HCT116 (cell line): ENCODE data around the gene CNTN5. TPM values are rescaled to one million over a fixed set of nuclear protein-coding genes. Genes with fewer than 3 reads are reported as not detected.
A peak's percentile ranks its signal among the peaks of the same experiment; 100 is the strongest.

ENCODE experiments used
- ATAC-seq: fragments of 200-7000 bp; cut with Tn5 transposase; 2 replicates; pipeline ENCODE4 v1.9.1; 2020; ENCODE audit warnings: mild to moderate bottlenecking, moderate library complexity
- BruUV-seq: library from RNA; stranded (reverse); fragments of 400-500 nt; replicated peaks from 2 replicates; lab custom pipeline; 2021; lab: Mats Ljungman, UMichigan
- CTCF ChIA-PET: fragments of 300-600 bp; sonication (Branson Sonifier 250); formaldehyde crosslinking; loops from one replicate; lab custom pipeline; 2021; ENCODE audit warnings: antibody characterized with exemption; lab: Charles Lee
- POLR2A ChIA-PET: fragments of 300-600, 350-600 bp; sonication (Branson Sonifier 250); formaldehyde crosslinking; loops from one replicate; lab custom pipeline; 2021; ENCODE audit warnings: antibody characterized with exemption; lab: Charles Lee
- RAD21 ChIA-PET, 2 experiments: fragments of 300-600 bp; sonication (Branson Sonifier 250); formaldehyde crosslinking; loops; one replicate each; lab custom pipeline; 2023; ENCODE audit warnings: low total read pairs in 2 of 2; ENCODE audit not compliant: uncharacterized antibody in 2 of 2, unreplicated experiment in 2 of 2, low non-redundant PET in 1 of 2; lab: Charles Lee
- DNase-seq: peaks from one replicate; pipeline ENCODE4 v3.0.0-alpha.2; 2010; ENCODE audit warnings: low read depth, low spot score
- H2AFZ ChIP-seq: fragments of 200-600 bp; shearing (Covaris generic), sonication (generic); 2 replicates; pipeline ENCODE4 v1.6.1; 2017; ENCODE audit warnings: low read depth, mixed run types, mixed read lengths, antibody characterized with exemption, low read length; ENCODE audit not compliant: poor library complexity, severe bottlenecking
- H3K27ac ChIP-seq: 2 replicates; pipeline ENCODE4 v1.5.1; 2012; ENCODE audit warnings: low read depth, low read length
- H3K27me3 ChIP-seq: fragments of 200-600 bp; sonication (generic); 2 replicates; pipeline ENCODE4 v1.6.1; 2016; ENCODE audit warnings: mixed run types, low read length, mixed read lengths; ENCODE audit not compliant: insufficient read depth
- H3K36me3 ChIP-seq, 2 experiments: fragments of 200-500 bp in 1 of 2; fragments of 200-600 bp in 1 of 2; sonication (Bioruptor generic) in 1 of 2; sonication (generic) in 1 of 2; 2 replicates each; pipeline versions ENCODE4 v1.5.1 to v1.6.1; 2014 to 2016; ENCODE audit warnings: low read length in 2 of 2, inconsistent platforms in 1 of 2, mixed read lengths in 1 of 2, mixed run types in 1 of 2; ENCODE audit not compliant: insufficient read depth in 2 of 2, control insufficient read depth in 1 of 2
- H3K4me1 ChIP-seq, 2 experiments: fragments of 200-600 bp in 1 of 2; sonication (generic) in 1 of 2; 2 replicates each; pipeline versions ENCODE4 v1.5.1 to v1.6.1; 2012 to 2017; ENCODE audit warnings: low read length in 2 of 2, inconsistent platforms in 1 of 2, mild to moderate bottlenecking in 1 of 2, mixed read lengths in 1 of 2, mixed run types in 1 of 2, moderate library complexity in 1 of 2; ENCODE audit not compliant: insufficient read depth in 2 of 2, control insufficient read depth in 1 of 2
- H3K4me2 ChIP-seq: fragments of 200-600 bp; sonication (generic); 2 replicates; pipeline ENCODE4 v1.6.1; 2017; ENCODE audit warnings: mixed run types, low read length, mixed read lengths
- H3K4me3 ChIP-seq, 2 experiments: fragments of 200-600 bp in 1 of 2; sonication (generic) in 1 of 2; replicated peaks in 1 of 2; 2 replicates each; pipeline ENCODE4 v1.5.1; 2011 to 2016; ENCODE audit warnings: low read length in 2 of 2, control low read depth in 1 of 2, low read depth in 1 of 2, mild to moderate bottlenecking in 1 of 2, mixed read lengths in 1 of 2, mixed run types in 1 of 2
- H3K79me2 ChIP-seq: fragments of 200-600 bp; sonication (generic); 2 replicates; pipeline ENCODE4 v1.6.1; 2017; ENCODE audit warnings: mild to moderate bottlenecking, mixed run types, low read length, moderate library complexity, mixed read lengths; ENCODE audit not compliant: insufficient read depth
- H3K9ac ChIP-seq: fragments of 200-600 bp; sonication (generic); 2 replicates; pipeline ENCODE4 v1.6.1; 2016; ENCODE audit warnings: low read length, mixed read lengths
- H3K9me2 ChIP-seq: fragments of 200-600 bp; sonication (generic), shearing (Covaris generic); 2 replicates; pipeline ENCODE4 v1.6.1; 2017; ENCODE audit warnings: mixed run types, mild to moderate bottlenecking, moderate library complexity; ENCODE audit not compliant: insufficient read depth
- H3K9me3 ChIP-seq, 2 experiments: fragments of 200-500 bp in 1 of 2; fragments of 200-600 bp in 1 of 2; sonication (Bioruptor generic) in 1 of 2; sonication (generic) in 1 of 2; 2 replicates each; pipeline ENCODE4 v1.6.1; 2014 to 2017; ENCODE audit warnings: low read length in 2 of 2, mixed read lengths in 2 of 2, inconsistent platforms in 1 of 2, low read depth in 1 of 2, mild to moderate bottlenecking in 1 of 2, mixed run types in 1 of 2, moderate library complexity in 1 of 2; ENCODE audit not compliant: control insufficient read depth in 1 of 2, insufficient read depth in 1 of 2
- H4K20me1 ChIP-seq: fragments of 200-600 bp; sonication (generic), shearing (Covaris generic); 2 replicates; pipeline ENCODE4 v1.6.1; 2017; ENCODE audit warnings: mixed run types, mild to moderate bottlenecking, moderate library complexity; ENCODE audit not compliant: insufficient read depth
- ATF3 ChIP-seq: IDR thresholded peaks from 2 replicates; pipeline ENCODE4 v1.6.1; 2012
- CBX3 ChIP-seq: IDR thresholded peaks from 2 replicates; pipeline ENCODE4 v1.6.1; 2012; ENCODE audit warnings: low read depth
- CTCF ChIP-seq, 3 experiments: fragments of 200-600 bp in 1 of 3; sonication (generic) in 1 of 3; IDR thresholded peaks in 2 of 3; conservative IDR thresholded peaks in 1 of 3; 2 replicates each; pipeline ENCODE4 v1.5.1; 2012 to 2017; ENCODE audit warnings: low read depth in 2 of 3, low read length in 2 of 3, antibody characterized with exemption in 1 of 3, borderline replicate concordance in 1 of 3, control low read depth in 1 of 3, mild to moderate bottlenecking in 1 of 3, mixed read lengths in 1 of 3, mixed run types in 1 of 3, moderate library complexity in 1 of 3; ENCODE audit not compliant: insufficient read depth in 1 of 3
- EGR1 ChIP-seq: IDR thresholded peaks from 2 replicates; pipeline ENCODE4 v1.6.1; 2012; ENCODE audit warnings: low read depth
- JUND ChIP-seq: IDR thresholded peaks from 2 replicates; pipeline ENCODE4 v1.6.1; 2012
- RAD21 ChIP-seq: IDR thresholded peaks from 2 replicates; pipeline ENCODE4 v1.6.1; 2012; ENCODE audit warnings: low read depth, mild to moderate bottlenecking
- SRF ChIP-seq: IDR thresholded peaks from 2 replicates; pipeline ENCODE4 v1.6.1; 2012; ENCODE audit warnings: low read depth
- TCF7L2 ChIP-seq: IDR thresholded peaks from 2 replicates; pipeline ENCODE4 v1.7.0; 2011; ENCODE audit warnings: borderline replicate concordance, inconsistent platforms; ENCODE audit not compliant: insufficient read depth, insufficient read length; ENCODE audit errors: extremely low read depth
- YY1 ChIP-seq: IDR thresholded peaks from 2 replicates; pipeline ENCODE4 v1.6.1; 2011; ENCODE audit warnings: low read length, low read depth, moderate library complexity, mild to moderate bottlenecking; ENCODE audit not compliant: insufficient replicate concordance; ENCODE audit errors: extremely low read depth
- ZNF274 ChIP-seq: fragments of 200-500 bp; sonication (Bioruptor generic); IDR thresholded peaks from 2 replicates; pipeline ENCODE4 v1.6.1; 2014; ENCODE audit warnings: mild to moderate bottlenecking, low read depth, low read length, inconsistent platforms
- intact Hi-C: fragments of 100-400 bp; cut with micrococcal nuclease; formaldehyde crosslinking; loops from 2 replicates; pipeline ENCODE4 v1.10.0; 2022
- total RNA-seq: library from RNA; stranded (reverse); gene quantifications from one replicate; pipeline ENCODE4 v1.2.1, GENCODE V29; 2021; ENCODE audit not compliant: unreplicated experiment
- TF ChIP-seq, protein P1 (sequence below): IDR thresholded peaks from 2 replicates; pipeline ENCODE4 v1.6.1; 2012

Gene CNTN5
- total RNA-seq, 1 experiment from 2014 or later: not detected

GRCh38 chr11:98979205-98979604 lies 41.5 kb upstream of the CNTN5 start:
- Histone ChIP-seq H3K4me1 (no peaks in the 10 kb centered on the region), H3K79me2 (no peaks in the 10 kb centered on the region), H4K20me1 (no peaks in the 10 kb centered on the region), H3K9me2 (no peaks in the 10 kb centered on the region), H3K27ac (no peak overlapping the region), H3K9ac (no peak overlapping the region), H2AFZ (no peak overlapping the region), H3K9me3 (peaks cover 5 to 11% of the 10 kb centered on the region in 2 experiments; a peak in 2 of 4 replicates), H3K36me3 (no peaks in the 10 kb centered on the region), H3K27me3 (no peaks in the 10 kb centered on the region), H3K4me3 (no peak overlapping the region), H3K4me2 (no peak overlapping the region)
- no peak for TF ChIP-seq EGR1
- TF ChIP-seq SRF: no peak
- no peak for TF ChIP-seq YY1
- TF ChIP-seq CBX3: no peak
- TF ChIP-seq TCF7L2: no peak
- TF ChIP-seq, protein P1, sequence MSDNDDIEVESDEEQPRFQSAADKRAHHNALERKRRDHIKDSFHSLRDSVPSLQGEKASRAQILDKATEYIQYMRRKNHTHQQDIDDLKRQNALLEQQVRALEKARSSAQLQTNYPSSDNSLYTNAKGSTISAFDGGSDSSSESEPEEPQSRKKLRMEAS: no peak
- TF ChIP-seq JUND: no peak
- no peak for TF ChIP-seq ATF3
- ATAC-seq (no peak), DNase-seq (no peak)
- no TSS peak for BruUV-seq
- intact Hi-C loops: no loop called here
- POLR2A ChIA-PET: no interaction called here
- CTCF ChIA-PET: no interaction called here
- RAD21 ChIA-PET: no interaction called here

DNA sequence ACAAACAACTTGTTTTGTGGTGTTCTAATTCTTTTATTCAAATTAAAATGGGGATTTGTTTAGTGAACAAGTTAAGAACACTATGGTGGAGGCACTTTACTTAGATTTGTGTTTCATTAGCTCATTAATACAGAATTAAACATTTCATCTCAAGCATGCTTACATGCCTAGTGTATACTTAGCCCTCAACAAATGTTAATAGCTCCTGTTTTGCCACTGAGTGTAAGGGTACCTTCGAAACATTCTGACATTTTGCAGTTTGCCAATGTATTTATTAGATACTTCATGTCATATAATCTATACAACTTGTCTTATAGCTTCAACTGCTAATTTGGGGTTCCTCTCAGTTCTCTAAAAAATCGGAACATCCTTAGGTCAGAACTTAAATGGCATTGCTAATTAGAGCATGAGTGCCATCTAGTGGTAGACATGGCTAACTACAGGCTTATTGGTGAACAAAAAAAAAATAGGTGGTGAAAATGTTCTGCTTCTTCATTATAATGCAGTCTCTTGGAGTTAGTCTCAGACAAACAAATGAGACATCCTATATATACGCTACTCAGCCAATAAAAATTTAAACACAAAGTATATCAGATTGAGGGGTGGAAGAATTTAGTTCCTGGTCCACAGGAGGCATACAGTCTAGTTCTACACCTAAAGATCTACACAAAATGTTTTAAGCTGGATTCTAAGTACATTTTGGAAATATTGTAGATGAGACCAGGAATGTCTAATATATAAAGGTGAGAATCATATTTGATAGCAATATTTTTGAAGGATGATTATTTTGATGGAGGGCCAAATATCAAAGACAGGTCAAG lies 4.9 kb upstream of the CNTN5 start:
- Histone ChIP-seq H2AFZ (no peak overlapping the region), H3K9ac (no peak overlapping the region), H3K4me1 (no peaks in the 10 kb centered on the region), H3K27me3 (no peaks in the 10 kb centered on the region), H4K20me1 (no peaks in the 10 kb centered on the region), H3K9me3 (0 out of 4 replicates have a peak, but pooled peaks cover 3% of the 10 kb centered on the region in 2 experiments), H3K9me2 (no peaks in the 10 kb centered on the region), H3K79me2 (no peaks in the 10 kb centered on the region), H3K4me2 (no peak overlapping the region), H3K4me3 (no peak overlapping the region), H3K27ac (no peak overlapping the region), H3K36me3 (no peaks in the 10 kb centered on the region)
- DNase-seq (peak; percentile 12), ATAC-seq (peak; percentile 22; the same call in 1 of the 2 replicates)
- ChIA-PET CTCF (interaction anchor here (0.8 kb wide), 1 partner anchor 1875 kb away, joined by 4 read pairs; no protein-coding TSS in a partner anchor), POLR2A (no interaction called here), RAD21 (no interaction called here)
- no TSS peak for BruUV-seq
- intact Hi-C loops: no loop called here
- peak; percentile 63 for TF ChIP-seq RAD21
- no peak for TF ChIP-seq TCF7L2
- peak; percentile 27 to 92 (median 68); a peak in 4 of 6 replicates for TF ChIP-seq CTCF (IDR thresholded peaks at IDR 0.05 in 2 of 3, conservative IDR thresholded peaks at IDR 0.05 in 1 of 3; ENCODE audit: borderline replicate concordance in 1 of 3, insufficient read depth in 1 of 3, low read depth in 2 of 3, low read length in 2 of 3)
- no peak for TF ChIP-seq ZNF274
